HL-60 (cell line): ENCODE data around the gene USP14.
"Not testable (repeated sequence)": the region's sequence is repeated elsewhere in the genome, so short reads cannot be mapped to it uniquely, and the experiment has no call there.

Source experiments
- POLR2AphosphoS5 ChIP-seq: IDR thresholded peaks from 2 replicates; pipeline ENCODE4 v1.6.1; 2012; ENCODE audit warnings: low read depth
- SPI1 ChIP-seq: IDR thresholded peaks from 2 replicates; pipeline ENCODE4 v1.6.1; 2012; ENCODE audit warnings: low read depth, mild to moderate bottlenecking, borderline replicate concordance
- TF ChIP-seq, protein P1 (sequence below): IDR thresholded peaks from one replicate; pipeline ENCODE4 v1.5.1; 2011; ENCODE audit warnings: low read length, control low read depth, inconsistent platforms; ENCODE audit not compliant: insufficient read depth
- TF ChIP-seq, protein P2 (sequence below): IDR thresholded peaks from 2 replicates; pipeline ENCODE4 v1.6.1; 2012; ENCODE audit warnings: low read depth; ENCODE audit not compliant: insufficient replicate concordance

GRCh38 chr18:108665-109063 lies 49.7 kb upstream of the USP14 start:
- TF ChIP-seq, protein P1, sequence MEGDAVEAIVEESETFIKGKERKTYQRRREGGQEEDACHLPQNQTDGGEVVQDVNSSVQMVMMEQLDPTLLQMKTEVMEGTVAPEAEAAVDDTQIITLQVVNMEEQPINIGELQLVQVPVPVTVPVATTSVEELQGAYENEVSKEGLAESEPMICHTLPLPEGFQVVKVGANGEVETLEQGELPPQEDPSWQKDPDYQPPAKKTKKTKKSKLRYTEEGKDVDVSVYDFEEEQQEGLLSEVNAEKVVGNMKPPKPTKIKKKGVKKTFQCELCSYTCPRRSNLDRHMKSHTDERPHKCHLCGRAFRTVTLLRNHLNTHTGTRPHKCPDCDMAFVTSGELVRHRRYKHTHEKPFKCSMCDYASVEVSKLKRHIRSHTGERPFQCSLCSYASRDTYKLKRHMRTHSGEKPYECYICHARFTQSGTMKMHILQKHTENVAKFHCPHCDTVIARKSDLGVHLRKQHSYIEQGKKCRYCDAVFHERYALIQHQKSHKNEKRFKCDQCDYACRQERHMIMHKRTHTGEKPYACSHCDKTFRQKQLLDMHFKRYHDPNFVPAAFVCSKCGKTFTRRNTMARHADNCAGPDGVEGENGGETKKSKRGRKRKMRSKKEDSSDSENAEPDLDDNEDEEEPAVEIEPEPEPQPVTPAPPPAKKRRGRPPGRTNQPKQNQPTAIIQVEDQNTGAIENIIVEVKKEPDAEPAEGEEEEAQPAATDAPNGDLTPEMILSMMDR, result not testable (repeated sequence)
- not testable (repeated sequence) for TF ChIP-seq POLR2AphosphoS5, SPI1
- TF ChIP-seq, protein P2, sequence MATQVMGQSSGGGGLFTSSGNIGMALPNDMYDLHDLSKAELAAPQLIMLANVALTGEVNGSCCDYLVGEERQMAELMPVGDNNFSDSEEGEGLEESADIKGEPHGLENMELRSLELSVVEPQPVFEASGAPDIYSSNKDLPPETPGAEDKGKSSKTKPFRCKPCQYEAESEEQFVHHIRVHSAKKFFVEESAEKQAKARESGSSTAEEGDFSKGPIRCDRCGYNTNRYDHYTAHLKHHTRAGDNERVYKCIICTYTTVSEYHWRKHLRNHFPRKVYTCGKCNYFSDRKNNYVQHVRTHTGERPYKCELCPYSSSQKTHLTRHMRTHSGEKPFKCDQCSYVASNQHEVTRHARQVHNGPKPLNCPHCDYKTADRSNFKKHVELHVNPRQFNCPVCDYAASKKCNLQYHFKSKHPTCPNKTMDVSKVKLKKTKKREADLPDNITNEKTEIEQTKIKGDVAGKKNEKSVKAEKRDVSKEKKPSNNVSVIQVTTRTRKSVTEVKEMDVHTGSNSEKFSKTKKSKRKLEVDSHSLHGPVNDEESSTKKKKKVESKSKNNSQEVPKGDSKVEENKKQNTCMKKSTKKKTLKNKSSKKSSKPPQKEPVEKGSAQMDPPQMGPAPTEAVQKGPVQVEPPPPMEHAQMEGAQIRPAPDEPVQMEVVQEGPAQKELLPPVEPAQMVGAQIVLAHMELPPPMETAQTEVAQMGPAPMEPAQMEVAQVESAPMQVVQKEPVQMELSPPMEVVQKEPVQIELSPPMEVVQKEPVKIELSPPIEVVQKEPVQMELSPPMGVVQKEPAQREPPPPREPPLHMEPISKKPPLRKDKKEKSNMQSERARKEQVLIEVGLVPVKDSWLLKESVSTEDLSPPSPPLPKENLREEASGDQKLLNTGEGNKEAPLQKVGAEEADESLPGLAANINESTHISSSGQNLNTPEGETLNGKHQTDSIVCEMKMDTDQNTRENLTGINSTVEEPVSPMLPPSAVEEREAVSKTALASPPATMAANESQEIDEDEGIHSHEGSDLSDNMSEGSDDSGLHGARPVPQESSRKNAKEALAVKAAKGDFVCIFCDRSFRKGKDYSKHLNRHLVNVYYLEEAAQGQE, result not testable (repeated sequence)
